ENCODE results near the gene NXPH4. TPM values are rescaled to one million over a fixed set of nuclear protein-coding genes. Genes with fewer than 3 reads are reported as not detected.

The NXPH4 gene
- 1 to 10 TPM in 2 of 4 donors, under 1 TPM in 2; 0.21 to 5.0 (median 2.5) TPM for total RNA-seq

- Histone ChIP-seq H3K4me1 (peaks cover 29 to 74% (median 35%) of the 10 kb centered on the region in 3 donors), H3K4me3 (peak within 1 kb of the TSS; percentile 32 to 63 (median 47)), H3K27me3 (peaks cover 0 to 76% (median 21%) of the 10 kb centered on the region in 4 donors), H3K27ac (no peak within 1 kb of the TSS), H3K36me3 (peaks cover 0 to 18% (median 7%) of the 10 kb centered on the region in 3 donors), H3K9me3 (no peaks in the 10 kb centered on the region)
- 4 to 5% methylated on average over 11 to 22 of the region's 102 CpGs for WGBS, 2 donors
- intact Hi-C loops (cut with DNase I): no loop called here
- no peak for DNase-seq
- TF ChIP-seq CTCF (IDR thresholded peaks at IDR 0.05): no peak
- TF ChIP-seq POLR2A (IDR thresholded peaks at IDR 0.05): no peak
Measured at GRCh38 chr12:57216014-57216911, at the start of gene NXPH4. Gene NXPH4 (plus strand): TSS chr12:57216794. CDS start chr12:57216970, 176 bp downstream.

- intact Hi-C loops (cut with DNase I): no loop called here
- TF ChIP-seq POLR2A (IDR thresholded peaks at IDR 0.05): no peak
- no peak for TF ChIP-seq CTCF (IDR thresholded peaks at IDR 0.05)
- DNase-seq: no peak
- H3K4me1 ChIP-seq: peaks cover 37 to 78% (median 41%) of the 10 kb centered on the region in 3 donors
- WGBS, 2 donors: 36 to 38% methylated on average over 7 to 10 of the region's 10 CpGs
- no peak overlapping the region for H3K4me3 ChIP-seq
- H3K27ac ChIP-seq: peak overlapping the region; percentile 66 to 86 (median 78)
- peaks cover 30 to 78% (median 30%) of the 10 kb centered on the region in 3 donors for H3K36me3 ChIP-seq
- H3K27me3 ChIP-seq: no peaks in the 10 kb centered on the region
- no peaks in the 10 kb centered on the region for H3K9me3 ChIP-seq
Measured at GRCh38 chr12:57166971-57167371, 49.6 kb upstream of the NXPH4 start.

GRCh38 chr12:57168058-57168457 lies 48.5 kb upstream of the NXPH4 start:
- Histone ChIP-seq H3K27ac (peak overlapping the region in 3 of 4 donors; percentile 77 to 86 (median 79)), H3K4me1 (peaks cover 41 to 89% (median 49%) of the 10 kb centered on the region in 3 donors)
- intact Hi-C loops (cut with DNase I): no loop called here

GRCh38 chr12:57169046-57169795 lies 47.4 kb upstream of the NXPH4 start:
- peaks cover 41 to 100% (median 49%) of the 10 kb centered on the region in 3 donors for H3K4me1 ChIP-seq
- intact Hi-C loops (cut with DNase I): no loop called here
- no peaks in the 10 kb centered on the region for H3K9me3 ChIP-seq
- peaks cover 26 to 76% (median 28%) of the 10 kb centered on the region in 3 donors for H3K36me3 ChIP-seq
- TF ChIP-seq POLR2A (IDR thresholded peaks at IDR 0.05) (no peak), CTCF (IDR thresholded peaks at IDR 0.05) (no peak)
- H3K4me3 ChIP-seq: no peak overlapping the region
- 79 to 83% methylated on average over 4 to 16 of the region's 23 CpGs for WGBS, 2 donors
- peak overlapping the region in 3 of 4 donors; percentile 66 to 86 (median 80) for H3K27ac ChIP-seq
- no peak for DNase-seq
- H3K27me3 ChIP-seq: no peaks in the 10 kb centered on the region

More at GRCh38 chr12:57168058-57168457, 48.5 kb upstream of the NXPH4 start:
- no peak for DNase-seq
- TF ChIP-seq CTCF (IDR thresholded peaks at IDR 0.05) (no peak), POLR2A (IDR thresholded peaks at IDR 0.05) (no peak)
- Histone ChIP-seq H3K27me3 (no peaks in the 10 kb centered on the region), H3K9me3 (no peaks in the 10 kb centered on the region), H3K36me3 (peaks cover 22 to 76% (median 25%) of the 10 kb centered on the region in 3 donors), H3K4me3 (no peak overlapping the region)
- WGBS, 2 donors: 77 to 82% methylated on average over 7 to 8 of the region's 10 CpGs

Data from esophagus squamous epithelium (tissue), 5 donors.